GM12873 (cell line): Measurements from ENCODE around the gene ABI3BP.

Source experiments
- CTCF ChIP-seq: IDR thresholded peaks from 2 replicates; pipeline ENCODE4 v1.5.1; 2012; ENCODE audit warnings: low read depth, mild to moderate bottlenecking, moderate library complexity, low read length, control low read depth; ENCODE audit not compliant: insufficient read depth; ENCODE audit errors: missing control alignments

ABI3BP gene

GRCh38 chr3:100898681-100899080 lies 94.5 kb downstream of the ABI3BP start:
- TF ChIP-seq CTCF: no peak

- no peak for TF ChIP-seq CTCF
Observed at GRCh38 chr3:100896994-100897393, 96.2 kb downstream of the ABI3BP start.

GRCh38 chr3:100893590-100893989 lies 99.6 kb downstream of the ABI3BP start:
- peak; percentile 32 for TF ChIP-seq CTCF

GRCh38 chr3:100893108-100893507 lies 100.1 kb downstream of the ABI3BP start:
- no peak for TF ChIP-seq CTCF

GRCh38 chr3:100891827-100892226 lies 101.4 kb downstream of the ABI3BP start:
- TF ChIP-seq CTCF: no peak

GRCh38 chr3:100891033-100891432 lies 102.2 kb downstream of the ABI3BP start:
- peak; percentile 18 for TF ChIP-seq CTCF

GRCh38 chr3:100888881-100889280 lies 104.3 kb downstream of the ABI3BP start:
- no peak for TF ChIP-seq CTCF

- TF ChIP-seq CTCF: no peak
Observed at GRCh38 chr3:100882571-100882984, 110.6 kb downstream of the ABI3BP start.
